ENCODE results near the gene SYNJ2.
A peak's percentile ranks its signal among the peaks of the same experiment; 100 is the strongest.

Gene SYNJ2

DNA sequence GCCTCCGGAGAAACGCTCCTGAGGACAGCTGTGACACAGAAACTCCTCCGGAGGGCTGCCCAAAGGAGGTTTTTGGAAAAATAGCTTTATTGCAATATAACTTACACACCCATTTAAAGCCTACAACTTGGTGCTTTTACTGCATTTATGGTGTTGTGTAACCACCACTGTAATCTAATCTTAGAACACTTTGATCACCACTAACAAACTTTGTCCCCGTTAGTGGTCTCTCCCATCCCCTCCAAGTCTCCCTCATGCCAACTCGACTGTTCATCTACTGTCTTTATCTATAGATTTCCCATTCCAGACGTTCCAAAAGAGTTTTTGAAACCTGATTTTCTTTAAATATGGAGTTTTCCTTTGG is 62.8 kb downstream of the SYNJ2 start:
- DNase-seq, result no peak

DNA sequence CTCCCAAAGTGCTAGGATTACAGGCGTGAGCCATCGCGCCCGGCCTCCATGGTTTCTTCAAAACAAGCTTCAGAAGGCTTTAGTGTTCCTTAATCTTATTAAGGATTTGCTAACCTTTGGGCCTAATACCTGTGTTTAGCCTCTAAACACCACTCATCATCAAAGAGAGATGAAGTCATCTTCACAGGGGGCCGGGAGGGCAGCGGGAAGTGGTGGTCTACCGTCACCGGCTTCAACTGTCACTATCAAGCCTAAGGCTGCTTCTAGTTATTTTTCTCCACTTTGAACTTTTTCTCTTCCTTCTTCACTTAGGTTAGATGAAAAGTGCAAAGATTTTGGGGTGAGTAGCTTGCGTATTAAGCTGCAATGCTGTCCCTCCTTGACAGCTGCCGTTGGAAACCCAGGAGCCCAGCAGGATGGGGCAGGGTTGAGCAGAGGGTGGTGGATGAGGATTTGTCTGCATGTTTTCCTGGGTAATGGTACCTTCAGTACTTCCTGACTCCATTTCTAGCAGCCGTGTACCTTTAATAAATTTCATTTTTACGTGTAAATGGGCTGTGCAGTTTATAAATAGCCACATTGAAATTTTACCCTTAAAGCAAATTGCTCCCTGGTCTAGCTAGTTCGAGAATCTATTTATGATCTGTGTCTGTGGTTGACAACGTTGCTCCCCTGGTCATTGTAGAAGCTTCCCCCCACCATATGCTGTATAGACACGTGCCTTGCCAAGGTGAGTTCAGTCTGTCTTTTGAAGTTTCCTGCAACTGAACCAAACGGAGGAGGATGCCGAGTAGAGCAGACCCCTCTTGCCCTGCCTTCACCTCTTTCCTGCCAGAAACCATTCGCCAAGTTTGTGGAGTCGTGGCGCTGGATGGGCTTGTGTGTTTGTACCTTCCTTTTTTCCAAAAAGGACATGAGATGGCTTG is 64.8 kb downstream of the SYNJ2 start:
- DNase-seq, result no peak

DNA sequence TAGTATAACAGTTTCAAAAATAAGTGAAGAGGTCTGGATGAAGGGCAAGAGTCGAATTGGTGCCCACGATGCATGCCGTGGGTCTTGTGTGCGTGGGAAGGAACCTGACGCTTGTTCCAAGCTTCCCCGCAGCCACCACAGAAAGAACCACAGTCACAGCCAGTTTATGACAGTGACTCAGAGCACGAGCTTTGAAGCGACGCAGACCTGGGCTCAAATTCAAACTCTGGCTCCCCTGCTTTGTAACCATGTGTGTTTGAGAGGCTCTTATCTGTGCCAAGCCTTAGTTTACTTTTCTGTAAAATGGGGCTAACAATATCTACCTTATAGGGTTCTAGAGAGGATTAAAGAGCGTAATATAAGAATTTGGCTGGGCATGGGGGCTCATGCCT is 65.5 kb downstream of the SYNJ2 start:
- DNase-seq, result no peak

DNA sequence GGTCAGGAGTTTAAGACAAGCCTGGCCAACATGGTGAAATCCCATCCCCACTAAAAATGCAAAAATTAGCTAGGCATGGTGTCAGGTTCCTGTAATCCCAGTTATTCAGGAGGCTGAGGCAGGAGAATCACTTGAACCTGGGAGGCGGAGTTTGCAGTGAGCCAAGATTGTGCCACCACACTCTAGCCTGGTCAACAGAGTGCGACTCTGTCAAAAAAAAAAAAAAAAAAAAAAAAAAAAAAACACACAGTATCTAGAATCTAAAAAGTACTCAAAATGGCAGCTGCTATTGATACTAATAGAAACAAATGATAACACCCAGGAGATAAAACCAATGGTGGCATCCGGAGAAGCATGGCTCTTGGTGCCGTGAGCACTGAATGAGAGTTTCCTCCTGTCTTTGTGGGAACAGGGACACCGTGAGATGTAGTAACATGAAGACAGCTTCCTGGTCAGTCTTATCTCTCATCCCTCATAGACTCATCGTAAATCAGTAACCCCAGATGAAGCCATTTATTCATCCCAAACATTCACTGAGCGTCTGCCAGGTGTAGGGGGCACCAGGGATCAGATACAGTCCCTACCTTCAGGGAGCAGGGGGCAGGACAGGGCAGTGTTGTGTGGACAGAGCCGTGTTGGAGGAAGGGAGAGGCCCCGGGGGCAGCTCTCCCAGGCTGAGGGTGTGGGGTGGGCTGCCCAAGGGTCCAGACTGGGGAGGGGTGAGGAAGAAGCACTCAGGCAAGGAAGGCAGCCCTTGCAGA is 66.1 kb downstream of the SYNJ2 start:
- DNase-seq, result no peak

DNA sequence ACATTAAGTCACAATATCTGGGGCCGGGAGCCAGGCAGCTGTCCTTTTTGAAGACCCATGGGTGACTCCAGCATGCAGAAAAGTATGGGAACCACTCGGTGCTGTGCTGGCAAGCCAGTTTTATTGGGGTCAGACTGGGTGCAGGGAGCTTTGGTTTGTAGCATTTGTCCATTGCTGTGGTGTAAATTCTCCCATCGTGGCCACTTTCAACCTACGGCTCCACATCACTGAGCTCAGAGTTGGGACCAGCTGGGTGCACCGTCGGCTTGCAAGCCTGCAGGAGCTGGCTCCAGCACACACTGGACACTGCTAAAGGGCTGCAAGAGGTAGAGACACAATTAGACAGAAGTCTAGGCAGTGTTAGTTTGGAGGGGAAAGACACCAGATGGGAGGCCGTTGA is 66.9 kb downstream of the SYNJ2 start:
- DNase-seq, result no peak

DNA sequence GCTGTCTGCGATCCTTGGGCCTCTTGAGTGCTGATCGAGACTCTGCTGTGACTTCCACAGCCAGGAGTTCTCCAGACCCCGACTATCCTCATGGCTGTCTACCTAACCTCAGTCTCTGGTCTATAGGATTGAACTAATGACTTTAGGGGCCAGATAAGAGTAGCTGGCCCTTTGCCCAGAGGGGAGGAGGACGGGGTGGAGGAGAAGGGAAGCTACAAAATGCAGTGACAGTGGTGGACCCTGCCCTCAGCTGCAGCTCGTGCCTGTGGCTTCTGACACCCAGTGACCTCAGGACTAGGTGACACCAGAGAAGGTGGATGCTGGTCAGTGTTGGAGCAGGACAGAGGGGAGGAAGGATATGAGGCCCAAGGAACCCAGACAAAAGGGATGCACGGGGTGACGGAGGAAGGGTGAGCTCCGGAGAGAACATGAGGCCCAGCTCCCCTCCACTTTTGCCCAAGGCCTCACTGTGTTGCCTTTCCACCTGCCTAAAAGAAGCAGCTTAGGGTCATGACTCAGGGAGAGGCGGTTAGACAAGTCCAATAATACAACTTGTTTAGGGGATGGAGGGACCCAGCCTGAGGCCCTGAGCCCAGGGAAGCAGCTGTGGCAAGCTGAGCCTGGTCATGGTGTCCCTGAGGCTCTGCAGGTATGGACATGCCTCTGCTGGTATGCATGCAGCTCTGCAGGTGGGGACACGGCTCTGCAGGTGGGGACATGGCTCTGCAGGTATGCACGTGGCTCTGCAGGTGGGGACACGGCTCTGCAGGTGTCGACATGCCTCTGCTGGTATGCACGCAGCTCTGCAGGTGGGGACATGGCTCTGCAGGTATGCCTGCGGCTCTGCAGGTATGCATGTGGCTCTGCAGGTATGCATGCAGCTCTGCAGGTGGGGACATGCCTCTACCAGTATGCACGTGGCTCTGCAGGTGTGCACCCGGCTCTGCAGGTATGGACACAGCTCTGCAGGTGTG is 67.7 kb downstream of the SYNJ2 start:
- DNase-seq, result no peak

DNA sequence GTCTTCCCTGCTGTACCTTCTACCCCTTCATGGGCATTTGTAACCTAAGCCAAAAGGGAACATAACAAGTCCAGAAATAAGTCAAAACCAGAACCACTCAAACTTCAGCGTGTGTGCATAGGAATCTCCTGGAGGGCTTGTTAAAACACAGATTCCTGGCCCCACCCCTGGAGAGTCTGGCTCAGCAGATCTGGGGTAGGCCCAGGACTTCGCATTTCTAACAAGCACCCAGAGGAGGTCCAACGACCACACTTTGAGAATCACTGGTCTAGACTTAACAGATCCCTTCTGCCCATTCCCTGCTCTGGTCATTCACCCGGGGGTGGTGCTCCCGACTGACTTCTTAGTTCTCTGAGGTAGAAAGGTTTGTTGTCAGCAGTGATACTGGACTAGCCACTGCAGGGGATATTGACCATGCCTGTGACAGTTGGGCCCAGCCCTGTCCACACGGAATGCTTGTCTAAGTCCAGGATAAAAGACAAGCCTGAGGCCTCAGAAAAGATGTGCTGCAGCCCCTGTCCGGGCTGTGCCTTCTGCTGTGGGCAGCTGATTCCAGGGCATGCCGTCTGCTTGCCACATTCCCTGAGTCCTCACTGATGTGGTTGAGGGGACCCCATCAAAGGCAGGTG is 68.6 kb downstream of the SYNJ2 start:
- DNase-seq, result no peak

DNA sequence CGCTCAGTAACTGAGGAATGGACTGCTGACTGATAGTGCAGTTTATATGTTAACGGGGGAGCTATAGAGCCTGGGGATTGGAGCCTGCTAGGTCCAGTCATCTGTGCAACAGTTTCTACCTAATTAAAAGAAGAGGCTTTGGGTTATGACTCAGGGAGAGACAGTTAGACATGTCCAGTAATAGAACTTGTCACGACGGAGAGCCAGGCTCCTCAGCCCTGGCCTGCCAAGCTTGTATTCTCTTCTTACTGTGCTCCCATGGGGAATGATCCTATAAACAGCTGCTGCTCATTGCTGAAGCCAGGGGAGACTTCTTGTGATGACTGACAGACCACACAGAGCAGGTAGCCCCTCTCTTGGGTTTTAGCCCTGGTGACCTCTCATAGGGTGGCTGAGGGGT is 69.3 kb downstream of the SYNJ2 start:
- no peak for DNase-seq

DNA sequence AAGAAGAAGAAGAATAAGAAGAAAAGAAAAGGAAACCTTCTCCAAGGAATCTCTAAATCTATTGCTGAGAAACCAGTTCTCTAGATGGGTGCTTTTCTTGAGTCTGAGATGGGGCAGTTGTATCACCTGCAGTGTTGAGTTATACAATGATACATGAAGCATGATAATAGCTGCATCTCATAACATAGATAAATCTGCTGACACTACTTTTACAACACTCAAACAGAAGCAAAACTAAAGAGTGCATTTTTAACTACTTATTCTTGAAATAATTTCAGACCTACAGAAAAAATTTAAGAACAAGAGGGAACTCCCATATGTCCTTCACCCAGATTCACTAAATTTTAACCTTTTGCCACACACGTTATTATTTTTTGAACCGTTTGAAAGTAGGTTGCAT is 70.3 kb downstream of the SYNJ2 start:
- DNase-seq, result no peak

DNA sequence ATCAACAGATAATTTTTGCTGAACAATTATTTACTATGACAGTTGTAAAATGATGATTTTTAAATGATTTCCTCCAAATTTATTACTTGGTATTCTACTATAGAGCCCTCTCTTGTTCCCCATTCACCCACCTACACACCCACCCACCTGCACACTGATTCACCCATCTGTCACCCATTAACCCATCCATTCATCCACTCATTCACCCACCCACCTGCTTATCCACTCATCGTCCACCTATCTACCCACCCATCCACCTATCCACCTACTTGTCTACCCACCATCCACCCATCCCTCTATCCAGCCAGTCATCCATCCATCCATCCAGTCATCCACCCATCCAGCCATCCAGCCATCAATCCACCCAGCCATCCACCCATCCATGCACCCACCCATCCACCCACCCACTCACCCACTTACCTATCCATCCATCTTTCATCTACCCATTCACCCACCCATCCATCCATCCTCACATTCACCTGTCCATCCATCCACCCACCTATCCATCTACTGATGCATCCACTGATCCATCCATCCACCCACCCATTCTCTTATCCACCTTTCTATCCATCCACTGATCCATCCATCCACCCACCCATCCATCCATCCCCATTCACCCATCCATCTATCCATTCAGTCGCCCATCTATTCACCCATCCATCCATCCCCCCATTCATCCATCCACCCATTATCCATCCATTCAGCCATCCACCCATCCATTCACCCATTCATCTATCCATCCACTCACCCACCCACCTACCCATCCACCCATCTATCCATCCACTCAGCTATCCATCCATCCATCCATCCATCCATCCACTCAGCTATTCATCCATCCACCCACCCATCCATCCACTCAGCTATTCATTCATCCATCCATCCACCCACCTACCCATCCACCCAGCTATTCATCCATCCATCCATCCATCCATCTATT is 72.0 kb downstream of the SYNJ2 start:
- no peak for DNase-seq

DNA sequence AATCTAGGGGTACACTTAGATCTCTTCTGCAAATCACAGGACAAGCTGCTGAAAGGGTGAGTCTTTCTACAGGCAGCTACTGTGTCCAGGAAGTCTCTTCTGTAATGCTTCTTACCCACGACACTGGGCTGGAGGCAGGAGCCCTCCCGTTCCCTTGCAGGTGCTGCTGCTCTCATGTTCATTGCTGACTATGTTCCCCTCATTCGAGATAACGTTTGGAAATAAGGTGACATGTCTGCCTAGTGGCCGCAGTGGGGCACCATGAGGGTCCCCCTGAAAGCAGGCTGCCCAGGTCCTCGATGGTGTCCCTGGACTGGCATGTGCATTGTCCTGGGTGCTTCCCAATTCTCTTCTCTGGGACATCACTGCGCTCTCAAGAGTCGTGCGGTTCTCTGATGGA is 74.7 kb downstream of the SYNJ2 start:
- no peak for DNase-seq

DNA sequence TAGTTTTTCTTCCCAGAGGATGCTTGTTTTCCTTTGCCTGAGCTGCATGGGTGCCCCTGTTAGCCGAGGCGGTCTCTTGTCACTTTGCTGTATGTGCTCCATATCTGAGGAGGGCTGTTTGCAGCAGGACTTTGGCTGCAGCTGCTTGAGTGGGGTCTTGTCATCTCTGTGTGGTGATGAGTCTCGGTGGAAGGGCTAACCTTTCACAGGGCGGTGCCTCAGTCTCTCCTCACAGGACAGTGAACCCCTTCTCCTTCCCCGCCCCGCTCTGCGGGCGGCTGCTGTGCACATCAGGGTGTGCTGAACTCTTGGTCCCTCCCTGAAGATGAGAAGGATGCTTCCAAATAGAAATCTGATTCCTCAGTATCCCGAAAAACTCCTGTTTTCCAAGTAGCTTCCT is 75.1 kb downstream of the SYNJ2 start:
- DNase-seq, result no peak

DNA sequence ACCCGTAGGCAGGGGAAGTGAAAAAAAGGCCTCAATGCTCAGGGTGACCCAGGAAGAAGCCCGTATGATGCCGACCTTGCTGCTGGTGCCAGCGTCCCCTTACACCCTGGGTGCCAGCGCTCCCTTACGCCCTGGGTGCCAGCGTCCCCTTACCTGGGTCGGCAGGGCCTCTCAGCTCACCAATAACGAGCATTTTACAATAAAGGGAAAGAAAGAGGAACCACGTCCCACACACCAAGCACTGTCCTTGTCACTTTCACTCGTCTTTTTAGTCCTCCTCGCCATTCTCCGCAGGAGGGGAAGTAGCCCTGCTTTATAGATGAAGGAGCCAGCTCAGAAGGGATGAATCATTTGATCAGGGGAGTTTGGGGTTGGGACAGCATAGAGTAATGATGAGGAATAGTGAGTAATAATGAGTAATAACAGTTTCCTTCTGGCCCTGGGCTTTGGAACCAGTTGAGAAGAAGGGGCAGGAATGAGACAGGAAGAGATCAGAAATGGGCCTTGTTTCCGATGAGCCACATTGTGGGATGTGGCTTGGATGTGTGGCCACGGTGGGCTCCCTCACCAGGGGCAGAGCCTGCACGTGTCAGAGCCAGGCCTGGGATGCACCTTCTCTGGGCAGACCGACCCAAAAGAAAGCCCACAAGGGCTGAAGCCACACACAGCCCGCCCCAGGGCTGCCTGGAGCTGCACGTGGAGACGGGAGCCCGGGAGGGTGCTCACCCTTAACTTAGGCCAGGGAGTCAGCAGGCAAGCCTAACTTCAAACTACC is 75.7 kb downstream of the SYNJ2 start:
- peak; percentile 94 for DNase-seq

DNA sequence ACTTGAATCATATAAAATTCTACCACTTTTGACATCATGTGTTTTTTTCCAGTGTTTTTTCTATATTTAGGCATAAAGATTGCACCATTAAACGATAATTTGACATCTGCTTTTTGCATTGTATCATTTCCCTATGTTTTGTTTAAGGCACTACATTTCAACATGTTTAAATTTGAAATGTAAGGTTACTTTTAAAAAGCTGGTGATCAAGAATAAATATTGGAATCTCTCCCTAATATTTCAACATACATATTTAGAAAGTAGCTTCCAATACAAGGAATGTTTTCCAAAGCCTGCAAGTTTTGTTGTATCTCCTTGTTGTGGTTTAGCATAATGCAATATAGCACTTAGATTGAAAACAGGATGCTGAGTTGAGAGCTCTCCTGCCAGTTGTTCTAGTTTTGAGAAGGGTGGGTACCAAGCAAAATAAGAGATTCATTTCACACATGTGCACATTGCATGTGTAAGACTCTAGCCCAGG is 76.5 kb downstream of the SYNJ2 start:
- no peak for DNase-seq

DNA sequence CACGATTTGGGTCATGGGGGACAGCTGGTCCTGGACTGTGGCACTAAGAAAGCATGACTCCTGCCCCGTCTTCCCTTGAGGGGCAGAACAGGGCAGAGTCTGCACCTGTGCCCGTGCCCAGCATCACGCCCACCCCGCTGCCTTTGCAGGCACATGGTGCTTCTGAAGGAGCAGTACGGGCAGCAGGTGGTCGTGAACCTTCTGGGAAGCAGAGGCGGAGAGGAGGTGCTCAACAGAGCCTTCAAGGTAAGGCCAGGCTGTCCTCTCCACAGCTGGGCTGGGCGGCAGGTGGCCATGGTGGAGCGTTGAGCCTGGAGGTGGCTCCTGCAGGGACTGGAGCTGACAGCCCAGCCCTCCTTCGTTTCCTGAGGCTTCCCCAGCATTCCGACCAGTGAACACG is 77.4 kb downstream of the SYNJ2 start:
- DNase-seq, result no peak

DNA sequence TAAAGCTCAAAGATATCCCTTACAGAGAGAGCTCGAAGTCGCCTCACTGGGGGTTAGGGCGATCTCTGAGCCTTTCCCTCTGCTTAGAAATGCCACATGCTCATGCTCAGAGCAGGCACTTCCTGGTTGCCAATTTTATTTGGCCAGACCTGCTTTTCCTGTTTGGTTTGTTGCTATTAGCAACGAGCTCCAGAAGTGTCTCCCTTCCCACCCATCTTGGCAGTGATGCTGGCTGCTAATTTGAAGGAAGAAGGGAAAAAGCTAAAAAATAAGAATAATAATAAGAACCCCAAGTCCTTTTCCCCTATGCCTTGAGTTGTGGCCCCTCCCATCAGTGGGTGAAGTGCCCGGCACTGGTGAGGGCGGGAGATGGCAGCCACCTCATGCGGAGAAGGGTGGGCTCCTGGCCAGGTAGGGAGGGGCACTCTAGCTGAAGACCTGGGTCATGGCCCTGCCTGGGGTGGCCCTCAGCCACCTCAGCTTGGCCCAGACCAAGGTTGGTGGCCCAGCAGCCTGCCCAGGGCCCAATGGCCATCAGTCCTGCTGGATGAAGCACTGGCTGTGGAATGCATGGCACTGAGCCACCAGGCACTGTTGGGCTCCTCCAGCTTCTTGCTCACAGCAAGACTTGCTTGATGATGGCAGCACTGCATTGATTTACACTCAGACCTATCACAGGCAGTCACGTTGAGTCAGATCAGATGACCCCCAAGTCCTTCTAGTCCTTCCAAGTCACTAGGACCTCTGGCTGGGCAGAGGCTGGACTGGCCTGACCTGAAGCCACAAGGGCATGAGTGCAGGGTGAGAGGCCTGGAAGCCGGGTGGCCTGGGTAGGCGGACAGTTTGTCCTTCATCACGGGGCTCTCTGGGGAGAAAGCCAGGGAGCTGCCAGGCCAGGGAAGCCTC is 79.0 kb downstream of the SYNJ2 start:
- peak; percentile 50 for DNase-seq

DNA sequence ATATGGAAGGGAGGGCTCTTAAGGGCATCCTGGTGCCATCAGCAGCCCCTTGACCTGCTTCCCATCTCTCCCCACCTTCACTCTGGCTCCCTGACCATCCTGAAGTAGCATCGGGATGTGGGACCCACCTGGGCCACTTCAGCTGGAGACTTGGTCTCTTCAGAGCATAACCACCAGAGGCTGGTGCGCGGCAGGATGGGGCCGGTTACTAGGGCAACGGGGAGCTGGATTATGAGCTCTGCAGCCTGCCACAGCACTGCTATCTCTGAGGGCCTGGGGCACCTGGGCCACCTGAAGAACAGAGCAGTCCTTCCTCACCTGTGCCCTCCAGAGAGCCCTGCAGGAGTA is 79.7 kb downstream of the SYNJ2 start:
- no peak for DNase-seq

DNA sequence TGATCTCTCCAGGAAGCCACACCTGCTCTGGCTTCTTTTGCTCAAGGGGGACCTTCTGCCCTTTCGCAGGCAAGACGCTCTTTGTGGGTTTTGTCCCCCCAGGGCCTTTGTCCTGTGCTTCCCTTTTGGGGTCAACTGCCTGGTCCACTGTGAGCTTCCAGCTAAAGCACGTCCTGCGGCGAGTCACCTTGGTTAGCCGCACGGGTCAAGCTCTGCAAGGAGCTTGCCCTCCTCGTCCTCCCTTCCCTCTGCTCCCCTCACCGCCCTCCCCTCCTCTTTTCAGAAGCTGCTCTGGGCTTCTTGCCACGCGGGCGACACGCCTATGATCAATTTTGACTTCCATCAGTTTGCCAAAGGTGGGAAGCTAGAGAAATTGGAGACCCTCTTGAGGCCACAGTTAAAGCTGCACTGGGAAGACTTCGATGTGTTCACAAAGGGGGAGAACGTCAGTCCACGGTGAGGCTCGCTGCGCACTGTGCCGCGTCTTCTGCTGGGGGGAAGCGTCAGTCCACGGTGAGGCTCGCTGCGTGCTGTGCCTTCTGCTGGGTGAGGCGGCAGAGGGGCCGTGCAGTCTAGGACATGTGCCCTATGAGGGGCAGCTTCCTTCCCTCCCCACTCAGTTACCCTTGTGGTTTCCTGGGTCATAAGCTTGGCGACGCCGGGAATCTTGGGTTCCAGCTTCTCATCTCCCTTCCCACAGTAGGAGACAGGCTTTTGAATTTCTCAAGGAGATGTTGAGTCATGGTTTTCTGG is 80.2 kb downstream of the SYNJ2 start:
- DNase-seq, result no peak

DNA sequence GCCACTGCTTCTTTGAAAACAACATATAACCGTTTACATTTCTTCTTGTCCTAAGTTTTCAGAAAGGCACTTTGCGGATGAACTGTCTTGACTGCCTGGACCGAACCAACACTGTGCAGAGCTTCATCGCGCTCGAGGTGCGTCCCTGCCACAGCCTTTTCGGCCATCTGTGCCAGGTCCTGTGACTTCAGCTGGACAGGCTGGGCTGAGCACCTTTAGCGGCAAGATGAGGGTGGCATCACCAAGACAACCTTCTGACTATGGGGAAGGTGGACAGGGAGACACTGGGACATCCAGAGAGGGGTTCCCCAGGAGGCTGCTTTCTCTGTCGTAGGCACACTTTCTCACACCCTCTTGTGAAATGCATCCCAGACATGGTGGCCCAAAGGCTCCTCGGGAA is 82.1 kb downstream of the SYNJ2 start:
- DNase-seq, result no peak

Data from kidney glomerular epithelial cell (primary cell).